Measurements from ENCODE around the gene KCNJ6.
A peak's percentile ranks its signal among the peaks of the same experiment; 100 is the strongest.

The KCNJ6 gene

DNA sequence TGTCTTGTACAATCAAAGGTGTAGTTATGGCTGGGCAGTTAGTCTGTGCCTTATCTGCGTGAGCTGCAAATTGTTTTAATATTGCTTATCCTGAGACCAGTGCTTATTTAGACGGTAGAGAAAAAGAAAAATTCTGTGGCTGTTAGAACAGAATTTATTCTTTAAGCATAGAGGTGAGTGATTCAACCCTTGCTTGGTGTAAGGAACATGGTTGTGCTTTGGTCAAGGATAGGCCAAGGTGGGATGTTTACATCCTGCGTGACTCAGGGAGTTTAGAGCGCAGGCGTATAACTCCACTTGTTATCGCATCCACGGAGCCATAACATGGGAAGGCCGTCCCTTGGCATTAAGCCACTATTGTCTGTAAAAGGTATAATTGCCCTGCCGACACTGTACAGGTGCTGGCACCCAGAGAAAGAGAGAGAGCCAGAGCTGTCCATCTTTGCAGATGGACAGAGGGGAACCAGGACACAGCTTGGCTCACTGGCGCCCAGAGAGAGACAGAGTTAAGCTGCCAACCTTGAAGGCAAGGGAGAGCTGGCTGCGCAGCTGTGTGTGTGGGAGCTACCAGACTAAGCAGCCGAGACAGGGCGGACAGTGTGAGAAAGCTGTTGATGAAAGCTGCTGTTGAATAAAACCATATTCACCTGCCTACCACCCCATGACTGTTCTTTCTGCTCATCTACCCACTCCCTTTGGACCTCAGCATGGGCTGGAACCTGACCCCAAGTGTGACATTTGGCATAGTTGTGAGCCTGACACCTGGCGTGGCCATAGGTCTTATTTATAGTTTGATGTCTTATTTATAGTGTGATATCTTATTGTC, 349.3 kb downstream of the KCNJ6 start:
- no peak for DNase-seq (ENCODE audit: low read depth in 2 of 2)

DNA sequence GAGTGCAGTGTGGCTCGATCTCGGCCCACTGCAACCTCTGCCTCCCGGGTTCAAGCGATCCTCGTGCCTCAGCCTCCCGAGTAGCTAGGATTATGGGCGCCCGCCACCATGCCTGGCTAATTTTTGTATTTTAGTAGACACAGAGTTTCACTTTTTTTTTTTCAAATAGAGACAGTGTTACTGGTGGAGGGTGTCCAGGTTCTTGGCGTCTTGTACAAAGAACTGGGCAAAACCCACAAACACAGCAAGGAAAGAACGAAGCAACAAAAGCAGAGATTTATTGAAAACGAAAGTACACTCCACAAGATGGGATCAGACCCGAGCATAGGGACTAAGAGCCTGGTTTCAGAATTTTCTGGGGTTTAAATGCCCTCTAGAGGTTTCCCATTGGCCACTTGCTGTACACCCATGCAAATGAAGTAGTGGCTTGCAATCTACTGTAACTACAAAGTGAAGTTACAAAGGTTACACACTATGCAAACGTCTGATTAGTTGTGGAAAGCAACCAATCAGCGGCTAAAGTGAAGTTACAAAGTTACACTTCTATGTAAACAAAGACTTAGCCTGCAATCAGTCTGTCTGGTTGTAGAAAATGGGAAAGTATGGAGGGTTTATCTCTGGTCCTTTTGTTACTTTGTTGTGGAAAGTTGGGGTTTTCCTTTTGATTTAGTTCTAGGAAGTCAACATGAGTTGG, 350.6 kb downstream of the KCNJ6 start:
- DNase-seq (ENCODE audit: low read depth in 2 of 2) = no peak

DNA sequence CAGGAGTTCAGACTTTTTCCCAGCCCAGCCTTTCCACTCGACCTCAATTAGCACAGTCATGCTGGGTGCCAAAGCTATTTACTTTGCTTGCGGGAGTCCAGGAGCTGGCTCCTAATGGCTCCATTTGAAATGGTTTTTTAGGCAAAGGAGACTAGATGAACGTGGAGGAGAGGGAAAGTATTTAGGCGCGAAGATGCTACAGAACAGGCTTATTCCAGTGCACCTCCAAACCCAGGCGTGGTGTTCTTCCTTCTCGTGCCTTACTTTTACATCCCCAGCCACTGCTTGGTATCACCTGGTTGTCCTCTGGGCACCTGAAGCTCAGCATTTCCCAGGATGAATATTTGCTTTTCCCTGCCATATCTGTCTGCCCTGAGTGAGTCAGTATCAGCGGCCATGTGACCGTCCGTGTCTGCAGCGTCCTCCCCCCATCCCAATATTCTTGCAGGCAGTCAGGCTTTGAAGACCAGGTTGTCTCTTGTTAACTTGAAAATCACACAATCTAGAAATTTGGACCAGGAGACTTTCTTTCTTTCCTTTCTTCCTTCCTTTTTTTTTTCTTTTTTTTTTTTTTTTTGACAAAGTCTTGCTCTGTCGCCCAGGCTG, 351.2 kb downstream of the KCNJ6 start:
- DNase-seq (ENCODE audit: low read depth in 2 of 2) = no peak

DNA sequence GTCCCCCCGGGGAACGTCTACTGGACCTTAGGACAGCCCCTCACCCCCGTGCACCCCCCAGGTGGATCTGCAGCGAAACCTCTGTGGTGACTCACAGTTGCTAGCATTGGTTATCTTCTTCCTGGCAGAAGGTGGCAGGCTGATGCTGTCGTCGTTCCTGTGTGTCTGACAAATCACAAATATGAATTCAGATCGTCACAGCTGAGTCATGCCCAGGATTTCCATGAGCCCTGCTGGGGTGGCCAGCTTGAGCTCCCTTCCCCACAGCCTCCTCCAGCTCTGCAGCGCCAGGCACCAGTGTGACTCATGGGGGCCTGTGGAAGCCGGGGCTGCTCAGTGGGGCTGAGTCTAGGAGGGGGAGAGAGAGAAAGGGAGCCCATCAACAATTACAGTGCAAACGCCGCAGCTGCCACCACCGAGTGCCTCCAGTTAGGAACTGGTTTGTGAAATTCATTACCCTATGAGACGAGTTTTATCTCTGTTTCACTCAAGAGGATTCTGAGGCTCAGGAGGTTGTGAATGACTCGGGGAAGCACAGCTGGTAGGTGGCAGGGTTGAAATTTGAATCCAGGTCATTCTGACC, 351.8 kb downstream of the KCNJ6 start:
- peak; percentile 66 to 81 for DNase-seq (ENCODE audit: low read depth in 2 of 2)

DNA sequence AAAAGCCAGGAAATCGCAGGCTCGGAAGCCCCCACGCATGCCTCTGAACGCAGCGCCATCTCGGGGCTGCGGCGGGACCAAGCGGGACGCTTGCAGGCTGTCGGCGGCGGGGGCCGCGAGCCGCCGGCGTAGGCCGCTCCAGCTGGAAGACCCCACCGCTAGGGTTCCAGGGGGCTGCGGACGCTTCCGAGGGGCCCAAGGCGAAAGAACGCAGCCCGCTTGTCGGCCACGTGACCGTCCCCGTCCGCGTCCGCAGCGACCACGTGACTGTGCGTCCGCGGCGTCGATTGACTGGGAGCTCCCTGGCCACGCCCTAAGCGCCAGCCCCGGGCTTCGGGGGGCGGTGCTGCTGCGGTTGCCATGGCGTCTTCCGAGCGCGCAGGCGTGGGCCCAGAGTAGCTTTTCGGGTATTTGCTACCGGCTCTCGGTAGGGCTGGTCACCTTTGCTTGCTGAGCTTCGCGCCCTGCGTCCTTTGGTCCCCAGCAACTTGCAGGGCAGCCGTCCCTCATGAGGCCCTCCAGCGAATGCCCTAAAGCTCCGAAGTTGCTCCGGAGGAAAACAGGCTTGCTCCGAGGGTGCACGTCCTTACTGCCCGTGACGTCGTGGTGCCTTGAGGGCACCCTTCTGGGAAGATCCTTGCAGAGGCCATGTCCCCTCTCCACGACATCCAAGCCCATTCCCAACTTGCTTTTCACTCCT, 352.5 kb downstream of the KCNJ6 start:
- DNase-seq (ENCODE audit: low read depth in 2 of 2) = peak; percentile 87 to 91

DNA sequence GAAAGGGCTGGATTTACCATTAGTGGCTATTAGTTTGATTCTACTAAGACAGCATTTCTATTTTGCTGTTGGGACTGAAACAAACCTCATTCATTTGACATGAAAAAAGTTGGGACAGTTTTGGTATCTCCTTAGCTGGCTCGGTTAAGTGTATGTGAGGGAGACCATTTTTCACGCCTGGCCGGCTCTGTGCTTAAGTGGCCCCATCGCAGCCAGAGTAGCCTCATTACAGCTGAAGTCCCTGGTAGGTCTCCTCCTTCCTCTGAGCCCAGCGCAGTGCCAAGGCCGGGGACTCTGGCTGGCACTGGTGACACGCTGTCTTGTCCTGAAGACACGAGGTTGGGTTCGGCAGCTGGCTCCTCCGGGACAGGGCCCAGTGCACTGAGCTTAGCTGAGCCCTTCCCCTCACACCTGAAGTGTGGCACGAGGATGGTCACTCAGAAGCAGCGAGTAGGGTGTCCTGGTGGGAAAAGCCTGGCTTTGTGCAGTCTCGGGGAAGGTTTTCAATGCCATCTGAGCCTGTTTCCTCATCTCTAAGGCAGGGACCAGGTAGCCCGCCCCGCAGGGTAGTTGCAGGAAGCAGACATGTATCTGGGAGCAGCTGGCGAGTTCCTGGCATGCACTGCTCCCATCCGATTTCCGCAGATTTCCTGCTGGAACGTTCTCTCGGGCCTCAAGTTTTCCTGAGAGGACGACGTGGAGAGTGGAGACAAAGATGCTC, 353.2 kb downstream of the KCNJ6 start:
- no peak for DNase-seq (ENCODE audit: low read depth in 2 of 2)

DNA sequence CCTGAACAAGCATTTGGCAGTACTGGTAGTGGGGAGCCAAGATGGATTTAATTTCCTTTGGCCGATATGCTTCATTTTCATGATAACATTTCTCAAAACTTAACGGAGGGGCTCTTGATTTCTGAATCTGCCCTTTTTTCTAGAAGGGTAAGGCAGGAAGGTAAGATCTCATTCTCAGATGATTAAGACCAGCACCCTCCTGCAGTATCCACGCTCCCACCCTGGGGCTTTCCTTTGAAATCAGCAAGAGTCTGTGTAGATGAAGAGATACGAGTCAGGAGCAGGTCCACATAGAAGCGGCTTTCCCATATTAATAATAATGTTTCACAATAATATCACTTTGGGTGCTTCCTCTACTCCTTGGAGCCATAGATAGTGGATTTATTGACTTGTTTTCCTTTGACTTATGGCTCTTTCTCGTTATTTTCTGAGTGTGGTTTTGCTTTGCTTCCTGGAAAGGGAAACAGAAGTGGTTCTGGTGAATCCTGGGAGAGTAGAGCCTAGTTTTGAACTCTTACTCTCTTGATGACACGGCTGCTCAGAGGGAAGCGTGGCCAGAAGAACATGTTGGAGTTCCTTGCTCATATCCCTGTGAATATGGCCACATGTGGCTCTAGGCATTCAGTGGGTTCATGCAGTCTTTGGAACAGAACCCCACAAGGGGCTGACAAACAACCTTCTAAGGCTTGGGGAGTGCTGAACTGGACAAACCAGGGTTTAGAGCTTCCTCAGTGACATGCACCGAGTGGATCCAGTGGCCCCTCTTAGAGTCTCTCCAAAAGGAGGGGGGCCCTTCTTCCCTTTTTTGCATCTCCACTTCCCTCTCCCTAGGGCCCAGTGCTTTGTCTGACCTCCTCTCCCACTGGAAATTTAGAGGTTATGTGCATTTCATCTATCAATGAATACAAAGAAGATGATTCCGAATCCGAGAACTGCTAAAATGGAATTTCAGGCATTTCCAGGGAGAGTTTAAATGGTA, 354.0 kb downstream of the KCNJ6 start:
- no peak for DNase-seq (ENCODE audit: low read depth in 2 of 2)

- DNase-seq (ENCODE audit: low read depth in 2 of 2) = no peak
Observed at GRCh38 chr21:37561506-37561905, 354.8 kb downstream of the KCNJ6 start.

GRCh38 chr21:37560385-37560784, 355.9 kb downstream of the KCNJ6 start:
- no peak for DNase-seq (ENCODE audit: low read depth in 2 of 2)

GRCh38 chr21:37558676-37559211, 357.5 kb downstream of the KCNJ6 start:
- no peak for DNase-seq (ENCODE audit: low read depth in 2 of 2)

All from stimulated activated CD8-positive, alpha-beta memory T cell treated with anti-CD3 and anti-CD28 coated beads, Interleukin-2, amount 100 ng/mL, for 48 hours (primary cell).